Measurements from ENCODE around the gene TMEM259. TPM values are rescaled to one million over a fixed set of nuclear protein-coding genes. Genes with fewer than 3 reads are reported as not detected.

Gene TMEM259
- total and polyA plus RNA-seq, 7 donors, result 67.1 to 133 (median 88.8) TPM

- H3K9me3 ChIP-seq, result no peaks in the 10 kb centered on the region
- intact Hi-C loops (cut with DNase I), result no loop called here
- H3K4me1 ChIP-seq, result peaks cover 23% of the 10 kb centered on the region
- no peak overlapping the region for H3K27ac ChIP-seq
- TF ChIP-seq, protein P1, sequence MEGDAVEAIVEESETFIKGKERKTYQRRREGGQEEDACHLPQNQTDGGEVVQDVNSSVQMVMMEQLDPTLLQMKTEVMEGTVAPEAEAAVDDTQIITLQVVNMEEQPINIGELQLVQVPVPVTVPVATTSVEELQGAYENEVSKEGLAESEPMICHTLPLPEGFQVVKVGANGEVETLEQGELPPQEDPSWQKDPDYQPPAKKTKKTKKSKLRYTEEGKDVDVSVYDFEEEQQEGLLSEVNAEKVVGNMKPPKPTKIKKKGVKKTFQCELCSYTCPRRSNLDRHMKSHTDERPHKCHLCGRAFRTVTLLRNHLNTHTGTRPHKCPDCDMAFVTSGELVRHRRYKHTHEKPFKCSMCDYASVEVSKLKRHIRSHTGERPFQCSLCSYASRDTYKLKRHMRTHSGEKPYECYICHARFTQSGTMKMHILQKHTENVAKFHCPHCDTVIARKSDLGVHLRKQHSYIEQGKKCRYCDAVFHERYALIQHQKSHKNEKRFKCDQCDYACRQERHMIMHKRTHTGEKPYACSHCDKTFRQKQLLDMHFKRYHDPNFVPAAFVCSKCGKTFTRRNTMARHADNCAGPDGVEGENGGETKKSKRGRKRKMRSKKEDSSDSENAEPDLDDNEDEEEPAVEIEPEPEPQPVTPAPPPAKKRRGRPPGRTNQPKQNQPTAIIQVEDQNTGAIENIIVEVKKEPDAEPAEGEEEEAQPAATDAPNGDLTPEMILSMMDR (IDR thresholded peaks at IDR 0.05), result no peak
- peak overlapping the region; percentile 53 for H3K4me3 ChIP-seq
- ATAC-seq (no peak), DNase-seq (peak in 1 of 2 donors; percentile 20)
- H3K27me3 ChIP-seq (ENCODE audit: insufficient read depth in 3 of 3, low read length in 2 of 3), result peaks cover 0 to 77% (median 36%) of the 10 kb centered on the region in 3 donors
- no peaks in the 10 kb centered on the region for H3K36me3 ChIP-seq (ENCODE audit: insufficient read depth in 1 of 2, low read depth in 1 of 2)
- 4 to 6% (median 5%) methylated on average over 28 to 38 of the region's 38 CpGs for WGBS, 3 donors
Measured at GRCh38 chr19:1067341-1067957, 46.5 kb upstream of the TMEM259 start.

DNA sequence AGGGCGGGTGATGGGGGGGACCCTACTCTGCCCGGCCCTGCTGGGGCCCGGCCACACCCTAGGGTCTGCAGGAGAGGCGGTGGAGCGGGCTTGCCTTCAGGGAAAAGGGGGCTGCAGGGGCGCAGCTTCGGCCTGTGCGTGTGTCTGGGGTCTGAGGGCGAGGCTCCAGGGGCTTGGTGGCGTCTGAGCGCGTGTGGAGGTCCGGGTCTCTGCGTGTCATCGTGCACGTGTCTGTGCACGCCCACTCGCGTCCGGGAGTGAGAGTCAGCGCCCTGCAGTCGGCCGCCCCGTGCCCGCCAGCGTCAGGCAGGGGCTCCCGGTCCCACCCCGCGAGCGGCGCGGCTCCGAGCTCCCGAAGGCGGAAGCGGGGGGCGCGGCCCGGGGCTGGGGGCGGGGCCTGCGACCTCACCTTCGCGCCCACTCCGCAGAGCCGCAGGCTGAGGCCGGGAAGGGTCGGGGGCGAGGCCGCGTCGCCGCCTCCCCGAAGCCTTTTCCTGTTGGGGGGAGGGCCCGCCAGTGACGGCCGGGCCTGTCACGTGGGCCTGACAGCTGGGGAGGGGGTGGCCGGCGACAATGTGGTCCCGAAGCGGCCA lies 45.9 kb upstream of the TMEM259 start, which contains the start of gene ARHGAP45:
Gene ARHGAP45, plus strand, starts transcription at position 420 of the 593 bp plus-strand sequence. CDS start 239 bp downstream, outside the sequence.
- intact Hi-C loops (cut with DNase I), result no loop called here
- H3K27me3 ChIP-seq (ENCODE audit: insufficient read depth in 3 of 3, low read length in 2 of 3), result peaks cover 0 to 71% (median 35%) of the 10 kb centered on the region in 3 donors
- no peak within 1 kb of the TSS for H3K27ac ChIP-seq
- TF ChIP-seq, protein P1 (IDR thresholded peaks at IDR 0.05), result no peak
- H3K4me1 ChIP-seq, result peaks cover 23% of the 10 kb centered on the region
- no peaks in the 10 kb centered on the region for H3K9me3 ChIP-seq
- H3K36me3 ChIP-seq (ENCODE audit: insufficient read depth in 1 of 2, low read depth in 1 of 2), result no peaks in the 10 kb centered on the region
- DNase-seq (peak; percentile 43 to 69), ATAC-seq (no peak)
- 4 to 6% (median 4%) methylated on average over 48 to 61 of the region's 61 CpGs for WGBS, 3 donors
- peak within 1 kb of the TSS; percentile 53 for H3K4me3 ChIP-seq

- ATAC-seq (no peak), DNase-seq (no peak)
- no peaks in the 10 kb centered on the region for H3K36me3 ChIP-seq (ENCODE audit: insufficient read depth in 1 of 2, low read depth in 1 of 2)
- WGBS, 3 donors, result 41 to 48% (median 46%) methylated on average over 15 to 17 of the region's 17 CpGs
- H3K4me1 ChIP-seq, result peaks cover 20% of the 10 kb centered on the region
- H3K27me3 ChIP-seq (ENCODE audit: insufficient read depth in 3 of 3, low read length in 2 of 3), result peaks cover 0 to 66% (median 35%) of the 10 kb centered on the region in 3 donors
- no peak overlapping the region for H3K27ac ChIP-seq
- H3K9me3 ChIP-seq, result no peaks in the 10 kb centered on the region
- peak overlapping the region; percentile 53 for H3K4me3 ChIP-seq
- intact Hi-C loops (cut with DNase I), result no loop called here
- TF ChIP-seq, protein P1 (IDR thresholded peaks at IDR 0.05), result no peak
Measured at GRCh38 chr19:1066251-1066747, 45.4 kb upstream of the TMEM259 start.

DNA sequence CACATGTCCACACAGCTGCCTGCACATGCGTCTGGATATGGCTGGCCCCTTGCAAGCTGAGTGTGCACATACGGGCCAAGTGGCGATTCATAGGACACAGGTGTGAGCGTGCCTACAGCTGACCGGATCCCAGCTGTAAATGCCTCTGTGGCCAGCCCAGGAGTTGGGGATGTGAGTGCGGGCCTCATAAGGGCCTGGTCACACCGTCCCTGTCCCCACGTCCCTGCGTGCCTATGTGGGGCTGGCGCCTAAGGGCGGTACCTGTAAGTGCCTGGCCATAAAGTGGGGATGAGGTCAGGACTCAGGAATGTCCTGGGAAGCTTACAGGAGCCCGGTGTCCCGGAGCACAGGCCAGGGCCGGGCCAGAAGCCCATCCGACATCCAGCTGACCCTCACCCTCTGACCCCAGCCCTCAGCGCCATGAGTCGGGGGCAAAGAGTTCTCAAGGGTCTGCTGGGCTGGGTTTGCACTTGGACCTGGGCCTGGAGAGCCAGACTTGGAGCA lies 44.7 kb upstream of the TMEM259 start:
- Histone ChIP-seq H3K36me3 (ENCODE audit: insufficient read depth in 1 of 2, low read depth in 1 of 2) (no peaks in the 10 kb centered on the region), H3K4me3 (no peak overlapping the region), H3K4me1 (peaks cover 20% of the 10 kb centered on the region), H3K27me3 (ENCODE audit: insufficient read depth in 3 of 3, low read length in 2 of 3) (peaks cover 0 to 59% (median 29%) of the 10 kb centered on the region in 3 donors), H3K27ac (no peak overlapping the region), H3K9me3 (no peaks in the 10 kb centered on the region)
- DNase-seq (no peak), ATAC-seq (peak; percentile 10 to 24 (median 11))
- intact Hi-C loops (cut with DNase I), result no loop called here
- TF ChIP-seq, protein P1 (IDR thresholded peaks at IDR 0.05), result no peak
- 32 to 40% (median 40%) methylated on average over 17 of the region's 17 CpGs for WGBS, 3 donors
